ENCODE results near the gene SH3BP1. TPM values are rescaled to one million over a fixed set of nuclear protein-coding genes. Genes with fewer than 3 reads are reported as not detected.
A peak's percentile ranks its signal among the peaks of the same experiment; 100 is the strongest.
"Not testable (repeated sequence)": the region's sequence is repeated elsewhere in the genome, so short reads cannot be mapped to it uniquely, and the experiment has no call there.

SH3BP1 gene
- 94.2 TPM for total RNA-seq (2013)
- polyA plus RNA-seq (100 to 1,000 TPM in 1 of 3 donors, 10 to 100 TPM in 2; 20.0 to 214 (median 20.0) TPM), polyA minus RNA-seq (127 and 194 TPM in 2 replicates), total RNA-seq (1.5 to 33.4 (median 16.2) reads per million in 11 experiments)

DNA sequence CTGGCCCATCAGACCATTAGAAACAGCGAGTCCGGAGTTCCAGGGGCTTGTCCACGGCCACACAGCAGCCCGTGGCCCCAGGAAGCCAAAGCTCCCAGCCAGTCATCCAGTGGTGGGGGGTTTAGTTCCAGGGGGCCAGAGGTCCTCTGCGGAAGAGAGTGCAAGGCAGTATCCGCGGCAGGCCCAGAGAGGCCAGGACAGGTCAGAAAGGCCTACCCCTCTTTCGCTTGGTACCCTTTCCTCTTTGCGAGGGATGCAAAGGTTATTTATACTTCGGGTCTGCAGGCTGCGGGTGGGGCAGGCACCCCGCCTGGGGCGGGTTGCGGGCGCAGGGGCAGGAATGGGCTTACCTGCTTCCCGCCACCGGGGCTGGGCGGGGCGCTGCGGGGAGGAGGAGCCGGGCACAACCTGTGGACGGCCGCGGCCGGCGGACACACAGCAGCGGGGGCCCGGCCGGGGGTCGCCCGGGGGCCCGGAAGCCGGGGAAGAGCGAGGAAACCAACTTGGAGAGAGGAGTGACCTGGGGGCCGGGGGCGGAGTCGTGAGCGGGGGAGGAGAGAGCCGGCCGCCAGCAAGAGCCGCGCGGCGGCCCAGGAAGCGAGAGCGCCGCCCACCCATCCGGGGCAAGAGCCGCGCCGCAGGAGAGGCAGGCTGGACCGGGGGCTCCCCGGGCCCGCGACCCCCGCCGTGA is at the start of gene SH3BP1:
TSS of gene SH3BP1 (plus strand) at position 600 of the 691 bp plus-strand sequence. CDS start 119 bp downstream, outside the sequence.
- Histone ChIP-seq H3K4me1 (ENCODE audit: control insufficient read depth in 1 of 2, insufficient read depth in 2 of 2, low read length in 2 of 2) (peaks cover 82 to 88% of the 10 kb centered on the region in 2 donors), H3K27me3 (ENCODE audit: control insufficient read depth in 2 of 2, insufficient read depth in 2 of 2, low read length in 2 of 2) (no peaks in the 10 kb centered on the region), H4K20me1 (ENCODE audit: insufficient read depth, low read length) (peaks cover 39% of the 10 kb centered on the region), H3K9ac (ENCODE audit: insufficient read depth, low read length, poor library complexity, severe bottlenecking) (peak within 1 kb of the TSS; percentile 83), H3K4me3 (replicated peaks in 1 of 3; ENCODE audit: low read depth in 2 of 3, low read length in 3 of 3) (peak within 1 kb of the TSS; percentile 90 to 99 (median 98)), H3K9me3 (replicated peaks in 1 of 2; ENCODE audit: control insufficient read depth in 1 of 2, insufficient read depth in 1 of 2, low read length in 2 of 2) (no peaks in the 10 kb centered on the region), H3K36me3 (replicated peaks in 1 of 2; ENCODE audit: control insufficient read depth in 1 of 2, insufficient read depth in 2 of 2, low read length in 2 of 2) (peaks cover 28 to 31% of the 10 kb centered on the region in 2 donors), H2AFZ (ENCODE audit: insufficient read depth, low read depth, low read length, poor library complexity, severe bottlenecking) (peak within 1 kb of the TSS; percentile 78), H3K27ac (ENCODE audit: low read depth in 1 of 2, low read length in 2 of 2) (peak within 1 kb of the TSS; percentile 68 to 88), H3K79me2 (ENCODE audit: insufficient read depth, low read length) (peaks cover 89% of the 10 kb centered on the region), H3K4me2 (replicated peaks; ENCODE audit: extremely low read depth, low read length, poor library complexity, severe bottlenecking) (peak within 1 kb of the TSS; percentile 96)
- no peak for DNase-seq
- intact Hi-C loops (cut with micrococcal nuclease), result no loop called here
- H3K9me3 Mint-ChIP-seq, result peaks cover 0 to 3% (median 0%) of the 10 kb centered on the region in 7 donors
- peak within 1 kb of the TSS; percentile 92 to 97 (median 95) for H3K27ac Mint-ChIP-seq
- H3K36me3 Mint-ChIP-seq, result peaks cover 21 to 31% of the 10 kb centered on the region in 2 donors
- 4% methylated on average over 48 of the region's 57 CpGs for WGBS (ENCODE audit: insufficient coverage)
- H3K4me1 Mint-ChIP-seq, result peaks cover 80% of the 10 kb centered on the region
- TF ChIP-seq CTCF (IDR thresholded peaks at IDR 0.05), result no peak
- peak within 1 kb of the TSS; percentile 99 to 100 for H3K4me3 Mint-ChIP-seq
- H3K27me3 Mint-ChIP-seq (ENCODE audit: low read depth in 3 of 3), result peaks cover 0 to 2% (median 0%) of the 10 kb centered on the region in 3 donors

GRCh38 chr22:37591081-37591480 is 48.4 kb upstream of the SH3BP1 start:
- not testable (repeated sequence) for H4K20me1 ChIP-seq (ENCODE audit: insufficient read depth, low read length); H2AFZ ChIP-seq (ENCODE audit: insufficient read depth, low read depth, low read length, poor library complexity, severe bottlenecking); H3K36me3 ChIP-seq (replicated peaks in 1 of 2; ENCODE audit: control insufficient read depth in 1 of 2, insufficient read depth in 2 of 2, low read length in 2 of 2); H3K27me3 ChIP-seq (ENCODE audit: control insufficient read depth in 2 of 2, insufficient read depth in 2 of 2, low read length in 2 of 2); H3K9me3 Mint-ChIP-seq; H3K79me2 ChIP-seq (ENCODE audit: insufficient read depth, low read length); H3K36me3 Mint-ChIP-seq; H3K9me3 ChIP-seq (replicated peaks in 1 of 2; ENCODE audit: control insufficient read depth in 1 of 2, insufficient read depth in 1 of 2, low read length in 2 of 2); H3K4me2 ChIP-seq (replicated peaks; ENCODE audit: extremely low read depth, low read length, poor library complexity, severe bottlenecking); H3K27me3 Mint-ChIP-seq (ENCODE audit: low read depth in 3 of 3); H3K4me3 ChIP-seq (replicated peaks in 1 of 3; ENCODE audit: low read depth in 2 of 3, low read length in 3 of 3)
- peaks cover 34 to 42% of the 10 kb centered on the region in 2 donors for H3K4me1 ChIP-seq (ENCODE audit: control insufficient read depth in 1 of 2, insufficient read depth in 2 of 2, low read length in 2 of 2)
- intact Hi-C loops (cut with micrococcal nuclease), result loop anchor here (2.0 kb wide), 1 partner anchor 16 kb away; no protein-coding TSS in a partner anchor
- peak in 1 of 3 donors; percentile 51 for DNase-seq
- H3K27ac ChIP-seq (ENCODE audit: low read depth in 1 of 2, low read length in 2 of 2), result peak overlapping the region; percentile 93 to 98
- Mint-ChIP-seq H3K4me3 (peak overlapping the region in 1 of 2 donors; percentile 42), H3K4me1 (peaks cover 39% of the 10 kb centered on the region), H3K27ac (peak overlapping the region; percentile 93 to 100 (median 99))
- 100% methylated on average over 3 of the region's 6 CpGs for WGBS (ENCODE audit: insufficient coverage)
- H3K9ac ChIP-seq (ENCODE audit: insufficient read depth, low read length, poor library complexity, severe bottlenecking), result peak overlapping the region; percentile 60

Data from CD14-positive monocyte (primary cell).